NCI-H2107 (cell line): ENCODE results near the gene MVK.

Experiments
- DNase-seq: peaks from one replicate; lab custom pipeline; 2025; lab: John Stamatoyannopoulos, UW

Gene MVK

GRCh38 chr12:109545826-109546225, 27.8 kb upstream of the MVK start:
- no peak for DNase-seq

DNA sequence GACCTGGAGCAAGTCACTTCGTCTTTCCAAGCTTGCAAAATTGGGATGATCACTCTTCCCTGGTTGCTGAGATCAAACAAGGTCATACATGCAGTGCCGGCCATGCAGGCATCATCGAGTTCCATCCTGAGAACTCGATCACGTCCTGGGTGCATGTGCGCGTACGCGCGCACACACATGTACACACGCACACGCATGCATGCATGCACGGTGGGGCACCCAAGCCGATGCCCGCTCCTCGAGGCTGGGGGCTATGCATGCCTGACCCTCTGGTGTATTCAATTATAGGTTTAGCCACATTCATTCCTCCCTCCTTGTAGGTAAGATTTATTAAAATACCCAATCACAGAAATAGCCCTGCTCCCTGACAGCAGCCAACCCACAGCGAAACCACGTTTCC, 26.3 kb upstream of the MVK start:
- no peak for DNase-seq

- DNase-seq, result no peak
These were observed 25.3 kb upstream of the MVK start for GRCh38 chr12:109548258-109548657.

- no peak for DNase-seq
These were observed 23.9 kb upstream of the MVK start for GRCh38 chr12:109549613-109550270.

DNA sequence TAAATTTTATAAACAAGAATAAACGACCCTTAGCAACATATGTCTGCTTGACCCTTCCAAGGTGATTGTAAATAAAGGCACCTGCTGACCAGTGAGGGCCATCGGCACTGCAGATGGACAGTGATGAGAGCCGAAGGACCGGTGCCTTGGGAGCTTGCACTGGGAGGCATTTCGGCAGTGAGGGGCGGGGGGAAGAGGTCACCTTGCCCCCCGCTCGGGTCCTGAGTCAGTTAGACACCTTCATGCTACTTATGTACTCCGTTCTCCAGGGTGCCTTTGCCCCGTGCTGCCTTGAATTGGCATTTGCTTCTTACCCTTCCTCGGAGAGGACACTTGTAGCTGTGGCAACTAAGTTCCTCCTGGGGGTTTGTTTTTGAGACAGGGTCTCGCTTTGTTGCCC, 23.3 kb upstream of the MVK start:
- no peak for DNase-seq

- DNase-seq, result no peak
These were observed 22.5 kb upstream of the MVK start for GRCh38 chr12:109551108-109551507.

- DNase-seq, result no peak
These were observed 20.6 kb upstream of the MVK start for GRCh38 chr12:109552971-109553370.

DNA sequence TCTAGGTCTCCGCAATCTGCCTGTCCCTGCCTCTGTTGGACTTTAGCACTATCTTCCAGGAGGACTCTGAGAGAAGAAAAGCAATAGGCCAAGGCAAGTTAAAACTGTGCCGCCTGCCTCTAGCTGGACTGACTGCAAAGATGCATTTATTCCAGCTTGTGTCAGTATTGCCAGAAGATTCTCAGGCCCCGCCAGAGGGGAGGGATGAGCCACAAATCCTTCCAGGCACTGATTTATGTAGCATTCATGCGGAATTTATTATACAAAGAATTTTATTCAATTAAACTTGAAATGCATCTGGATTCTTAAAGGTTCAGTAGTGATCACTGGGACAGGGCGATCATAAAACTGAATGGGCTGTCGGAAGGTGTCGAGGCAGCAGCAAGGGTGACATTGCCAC, 20.1 kb upstream of the MVK start:
- DNase-seq, result no peak

- DNase-seq, result no peak
These were observed 19.6 kb upstream of the MVK start for GRCh38 chr12:109553906-109554500.

- DNase-seq, result no peak
These were observed 18.8 kb upstream of the MVK start for GRCh38 chr12:109554761-109555160.

GRCh38 chr12:109555431-109556315, 17.9 kb upstream of the MVK start:
- no peak for DNase-seq

GRCh38 chr12:109557200-109557599, 16.4 kb upstream of the MVK start:
- DNase-seq, result no peak

DNA sequence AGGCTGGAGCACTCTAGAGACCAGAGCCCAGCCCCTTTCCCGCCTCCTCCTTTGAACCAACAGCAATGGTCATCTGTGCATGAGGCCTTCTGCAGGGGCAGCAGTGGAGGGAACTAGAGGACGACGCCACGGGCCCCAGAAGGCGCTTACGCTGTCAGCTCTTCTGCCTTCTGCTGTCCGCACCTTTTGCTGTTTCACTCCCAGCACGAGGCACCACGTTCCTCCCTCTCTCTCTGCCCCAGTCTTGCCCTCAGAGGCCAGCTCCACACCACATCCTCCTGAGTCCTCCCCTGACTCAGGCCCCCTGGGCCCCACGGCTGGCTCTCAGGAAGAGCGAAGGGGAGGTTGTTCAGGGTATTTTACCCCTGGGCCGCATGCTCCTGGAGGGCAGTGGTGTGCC, 15.8 kb upstream of the MVK start:
- no peak for DNase-seq

DNA sequence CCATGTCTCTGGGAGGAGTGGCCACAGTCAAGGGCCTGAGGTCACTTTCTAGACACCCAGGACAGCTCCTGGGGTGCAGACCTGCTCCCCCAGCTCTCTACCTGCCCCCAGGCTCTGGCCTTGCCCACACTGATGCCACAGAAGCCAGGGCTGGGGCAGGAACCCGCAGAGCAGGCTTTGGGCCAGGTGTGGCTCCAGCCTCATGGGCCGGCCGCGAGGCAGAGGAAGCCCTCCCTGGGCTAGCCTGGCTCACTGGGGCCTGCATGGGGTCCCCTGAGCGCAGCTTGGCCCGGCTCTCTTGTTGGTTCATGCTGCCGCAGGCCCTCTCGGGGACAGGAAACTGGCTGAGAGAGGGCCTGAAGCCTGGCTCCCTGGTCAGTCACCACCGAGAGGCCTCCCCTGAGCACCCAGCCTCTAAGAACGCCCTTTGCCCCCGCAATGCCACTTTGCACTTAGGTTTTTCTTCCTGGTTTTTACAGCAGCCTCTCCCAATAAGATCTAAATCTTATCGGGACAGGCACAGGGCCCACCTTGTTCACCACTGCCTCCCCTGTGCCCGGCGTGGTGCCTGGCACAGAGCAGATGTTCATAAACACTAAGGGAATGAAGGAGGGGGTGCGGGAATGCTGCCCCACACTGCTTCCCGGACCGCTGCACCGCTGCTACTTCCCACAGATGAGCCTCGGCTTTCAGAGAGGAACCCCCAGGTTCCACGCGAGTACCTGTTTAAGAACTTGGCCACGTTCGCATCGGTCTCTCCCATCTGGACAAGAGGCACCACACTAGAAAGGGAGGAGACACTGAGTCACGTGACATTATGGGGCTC, 15.0 kb upstream of the MVK start:
- no peak for DNase-seq

DNA sequence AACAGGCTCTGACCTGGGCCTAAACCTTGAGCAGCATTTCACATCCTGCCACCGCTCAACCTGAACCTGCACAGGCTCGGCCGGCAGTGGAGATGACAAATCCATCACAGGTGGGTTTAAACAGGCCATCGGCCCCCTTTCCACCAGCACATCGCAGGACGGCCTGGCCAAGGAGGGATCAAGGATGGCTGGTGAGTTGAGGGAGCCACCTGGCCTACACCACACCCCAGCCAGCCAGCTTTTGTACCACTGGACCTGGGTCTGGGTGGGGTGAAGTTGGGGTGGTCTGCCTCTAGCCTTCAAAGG, 14.4 kb upstream of the MVK start:
- DNase-seq, result no peak

GRCh38 chr12:109559601-109560000, 14.0 kb upstream of the MVK start:
- no peak for DNase-seq

DNA sequence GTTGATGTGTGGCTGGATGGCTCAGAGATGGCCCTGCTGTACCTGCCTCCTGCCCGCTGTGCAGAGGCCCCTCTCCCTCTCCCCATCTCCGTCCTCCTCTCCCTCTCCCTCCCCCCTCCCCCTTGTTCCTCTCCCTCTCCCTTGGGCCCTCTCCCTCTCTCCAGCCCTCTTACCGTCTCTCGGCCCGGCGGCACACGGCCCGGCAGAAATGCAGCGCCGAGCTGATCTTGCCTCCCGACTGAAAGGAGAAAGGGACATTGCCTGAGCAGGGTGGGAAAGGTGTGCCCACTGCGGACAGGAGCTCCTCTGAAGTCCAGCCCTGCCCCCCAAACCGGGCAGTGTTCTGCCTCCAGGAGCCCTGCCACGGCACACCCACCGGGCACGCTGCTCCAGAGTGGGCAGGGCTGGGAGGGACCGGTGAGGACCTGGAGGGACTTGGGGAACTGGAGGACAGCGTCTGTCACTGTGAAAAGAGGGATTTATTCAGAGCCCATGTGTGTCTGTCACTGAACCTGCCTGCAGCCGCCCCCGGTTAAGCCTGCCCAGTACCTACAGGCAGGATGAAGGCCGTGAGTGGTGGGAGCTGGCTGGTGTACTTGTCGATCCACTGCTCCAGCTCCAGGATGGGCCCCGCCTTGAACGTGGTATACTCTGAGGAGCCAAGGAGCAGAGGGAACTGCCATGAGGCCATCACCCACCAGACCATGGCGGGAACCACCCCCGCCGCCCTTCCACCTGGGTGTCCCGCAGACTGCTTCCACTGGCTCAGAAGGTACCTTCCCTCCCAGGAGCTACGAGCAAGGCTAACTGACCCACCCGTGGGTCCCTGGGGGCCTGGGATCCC, 12.5 kb upstream of the MVK start:
- no peak for DNase-seq

DNA sequence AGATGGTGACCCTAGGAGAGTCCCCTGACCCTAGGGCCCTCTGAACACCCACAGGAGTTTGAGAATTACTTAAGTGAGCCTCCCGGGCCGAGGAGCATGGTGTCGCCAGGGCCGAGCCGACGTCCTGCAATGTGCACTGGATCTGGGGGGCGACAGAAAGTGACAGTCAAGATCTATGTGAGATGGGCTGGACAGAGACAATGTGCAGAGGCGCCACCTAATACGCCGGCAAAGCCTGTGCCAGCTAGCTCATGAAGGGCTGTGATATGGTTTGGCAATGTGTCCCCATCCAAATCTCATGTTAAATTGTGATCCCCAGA, 11.9 kb upstream of the MVK start:
- DNase-seq, result no peak

DNA sequence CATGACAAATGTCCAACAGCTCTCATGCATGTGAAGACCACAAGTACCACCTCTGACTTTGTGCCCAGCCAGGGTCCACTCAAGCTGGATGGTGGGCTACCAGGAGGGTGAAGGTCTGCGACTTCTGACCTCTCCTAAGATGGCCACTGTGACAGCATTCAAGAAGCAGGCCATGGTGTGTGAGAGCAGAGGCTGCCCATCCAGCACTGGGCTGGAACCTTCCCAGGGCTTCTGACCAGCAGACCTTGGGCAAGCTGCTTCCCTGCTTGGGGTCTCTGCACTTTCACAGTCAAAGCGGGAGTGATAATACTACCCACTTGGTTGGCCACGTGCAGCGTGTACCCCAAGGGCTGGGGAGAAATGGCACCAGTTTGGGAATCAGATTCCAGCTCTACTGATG, 10.7 kb upstream of the MVK start:
- DNase-seq, result no peak

- DNase-seq, result no peak
These were observed 10.0 kb upstream of the MVK start for GRCh38 chr12:109563291-109564284.

DNA sequence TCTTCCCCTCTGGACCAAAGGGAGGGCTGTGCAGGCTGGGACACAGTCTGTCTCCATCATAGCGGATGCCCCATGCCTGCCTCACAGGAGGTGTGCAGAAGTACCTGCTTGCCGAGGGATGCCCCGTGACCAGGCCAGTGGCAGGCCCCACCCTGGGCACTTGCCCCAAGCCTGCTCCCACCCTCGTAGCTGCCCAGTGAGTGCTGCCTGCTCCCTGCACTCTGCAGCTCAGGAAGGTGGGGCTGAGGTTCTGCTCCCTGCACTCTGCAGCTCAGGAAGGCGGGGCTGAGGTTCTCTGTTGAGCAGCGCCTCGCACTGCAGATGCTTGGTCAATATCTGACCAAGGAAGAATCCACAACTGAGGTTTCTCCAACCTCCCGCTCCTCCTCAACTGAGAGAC, 7.2 kb upstream of the MVK start:
- no peak for DNase-seq
